HG03342 (cell line): ENCODE results near the gene KAZN.

Experiments
- ATAC-seq: cut with Tn5 transposase; IDR thresholded peaks from one replicate; pipeline ENCODE4 v1.9.1; 2021; ENCODE audit warnings: mild to moderate bottlenecking, moderate library complexity; ENCODE audit not compliant: unreplicated experiment

Gene KAZN

GRCh38 chr1:14812189-14812588 is 213.7 kb downstream of the KAZN start:
- no peak for ATAC-seq

GRCh38 chr1:14815175-14815877 is 216.8 kb downstream of the KAZN start:
- ATAC-seq: no peak

GRCh38 chr1:14817223-14818170 is 219.0 kb downstream of the KAZN start:
- ATAC-seq: no peak

- ATAC-seq: no peak
Observed at GRCh38 chr1:14820295-14821085, 222.0 kb downstream of the KAZN start.

- ATAC-seq: no peak
Observed at GRCh38 chr1:14822493-14822892, 224.0 kb downstream of the KAZN start.

- no peak for ATAC-seq
Observed at GRCh38 chr1:14822996-14823395, 224.5 kb downstream of the KAZN start.

GRCh38 chr1:14824314-14824915 is 225.9 kb downstream of the KAZN start:
- no peak for ATAC-seq

- ATAC-seq: no peak
Observed at GRCh38 chr1:14825396-14825795, 226.9 kb downstream of the KAZN start.

- ATAC-seq: no peak
Observed at GRCh38 chr1:14826172-14826636, 227.7 kb downstream of the KAZN start.

GRCh38 chr1:14826731-14827326 is 228.3 kb downstream of the KAZN start:
- ATAC-seq: no peak

- no peak for ATAC-seq
Observed at GRCh38 chr1:14827870-14828269, 229.4 kb downstream of the KAZN start.

- ATAC-seq: no peak
Observed at GRCh38 chr1:14828665-14829064, 230.2 kb downstream of the KAZN start.

GRCh38 chr1:14835725-14836124 is 237.2 kb downstream of the KAZN start:
- no peak for ATAC-seq

- ATAC-seq: no peak
Observed at GRCh38 chr1:14836426-14837140, 238.1 kb downstream of the KAZN start.

- ATAC-seq: no peak
Observed at GRCh38 chr1:14840374-14840773, 241.9 kb downstream of the KAZN start.

GRCh38 chr1:14841456-14841855 is 243.0 kb downstream of the KAZN start:
- no peak for ATAC-seq

GRCh38 chr1:14841951-14842350 is 243.5 kb downstream of the KAZN start:
- no peak for ATAC-seq

- no peak for ATAC-seq
Observed at GRCh38 chr1:14842361-14842760, 243.9 kb downstream of the KAZN start.

GRCh38 chr1:14842891-14843290 is 244.4 kb downstream of the KAZN start:
- ATAC-seq: no peak

- ATAC-seq: no peak
Observed at GRCh38 chr1:14843525-14843924, 245.0 kb downstream of the KAZN start.
